ENCODE data around the gene IRF7.

DNA sequence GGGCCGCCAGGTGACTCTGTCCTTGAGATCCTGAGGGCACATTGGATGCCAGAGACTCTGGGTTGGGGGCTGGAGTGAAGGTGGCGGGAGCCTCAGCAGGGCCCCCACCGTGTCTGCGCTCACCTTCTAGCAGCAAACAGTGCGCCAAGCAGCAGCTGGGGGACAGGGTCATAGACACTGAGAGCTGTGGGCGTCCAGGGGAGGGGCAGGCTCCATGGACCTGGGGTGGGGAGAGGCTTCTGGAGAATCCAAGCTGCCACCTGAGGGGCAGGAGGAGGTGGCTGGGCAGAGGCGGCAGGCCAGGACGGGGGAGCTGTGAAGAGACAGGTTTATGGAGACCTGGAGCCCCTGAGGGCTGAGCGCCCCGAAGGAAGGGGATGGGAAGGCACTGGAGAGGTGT lies 31.5 kb downstream of the IRF7 start:
- TF ChIP-seq, protein P1, sequence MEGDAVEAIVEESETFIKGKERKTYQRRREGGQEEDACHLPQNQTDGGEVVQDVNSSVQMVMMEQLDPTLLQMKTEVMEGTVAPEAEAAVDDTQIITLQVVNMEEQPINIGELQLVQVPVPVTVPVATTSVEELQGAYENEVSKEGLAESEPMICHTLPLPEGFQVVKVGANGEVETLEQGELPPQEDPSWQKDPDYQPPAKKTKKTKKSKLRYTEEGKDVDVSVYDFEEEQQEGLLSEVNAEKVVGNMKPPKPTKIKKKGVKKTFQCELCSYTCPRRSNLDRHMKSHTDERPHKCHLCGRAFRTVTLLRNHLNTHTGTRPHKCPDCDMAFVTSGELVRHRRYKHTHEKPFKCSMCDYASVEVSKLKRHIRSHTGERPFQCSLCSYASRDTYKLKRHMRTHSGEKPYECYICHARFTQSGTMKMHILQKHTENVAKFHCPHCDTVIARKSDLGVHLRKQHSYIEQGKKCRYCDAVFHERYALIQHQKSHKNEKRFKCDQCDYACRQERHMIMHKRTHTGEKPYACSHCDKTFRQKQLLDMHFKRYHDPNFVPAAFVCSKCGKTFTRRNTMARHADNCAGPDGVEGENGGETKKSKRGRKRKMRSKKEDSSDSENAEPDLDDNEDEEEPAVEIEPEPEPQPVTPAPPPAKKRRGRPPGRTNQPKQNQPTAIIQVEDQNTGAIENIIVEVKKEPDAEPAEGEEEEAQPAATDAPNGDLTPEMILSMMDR (IDR thresholded peaks at IDR 0.05; ENCODE audit: low read length): no peak
- TF ChIP-seq EZH2phosphoT487 (IDR thresholded peaks at IDR 0.05; ENCODE audit: low read length): no peak
- no peak for TF ChIP-seq EZH2 (optimal IDR thresholded peaks at IDR 0.05; ENCODE audit: low read depth, low read length)
